Measurements from ENCODE around the gene DUSP3.

DUSP3 gene

GRCh38 chr17:43820759-43821158 is 42.0 kb upstream of the DUSP3 start:
- no peak for DNase-seq (ENCODE audit: extremely low spot score)
- POLR2A ChIA-PET, result no interaction called here
- TF ChIP-seq, protein P1, sequence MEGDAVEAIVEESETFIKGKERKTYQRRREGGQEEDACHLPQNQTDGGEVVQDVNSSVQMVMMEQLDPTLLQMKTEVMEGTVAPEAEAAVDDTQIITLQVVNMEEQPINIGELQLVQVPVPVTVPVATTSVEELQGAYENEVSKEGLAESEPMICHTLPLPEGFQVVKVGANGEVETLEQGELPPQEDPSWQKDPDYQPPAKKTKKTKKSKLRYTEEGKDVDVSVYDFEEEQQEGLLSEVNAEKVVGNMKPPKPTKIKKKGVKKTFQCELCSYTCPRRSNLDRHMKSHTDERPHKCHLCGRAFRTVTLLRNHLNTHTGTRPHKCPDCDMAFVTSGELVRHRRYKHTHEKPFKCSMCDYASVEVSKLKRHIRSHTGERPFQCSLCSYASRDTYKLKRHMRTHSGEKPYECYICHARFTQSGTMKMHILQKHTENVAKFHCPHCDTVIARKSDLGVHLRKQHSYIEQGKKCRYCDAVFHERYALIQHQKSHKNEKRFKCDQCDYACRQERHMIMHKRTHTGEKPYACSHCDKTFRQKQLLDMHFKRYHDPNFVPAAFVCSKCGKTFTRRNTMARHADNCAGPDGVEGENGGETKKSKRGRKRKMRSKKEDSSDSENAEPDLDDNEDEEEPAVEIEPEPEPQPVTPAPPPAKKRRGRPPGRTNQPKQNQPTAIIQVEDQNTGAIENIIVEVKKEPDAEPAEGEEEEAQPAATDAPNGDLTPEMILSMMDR (IDR thresholded peaks at IDR 0.05; ENCODE audit: control extremely low read depth, extremely low read depth, low read depth, missing control alignments), result no peak
- CTCF ChIA-PET, result no interaction called here

DNA sequence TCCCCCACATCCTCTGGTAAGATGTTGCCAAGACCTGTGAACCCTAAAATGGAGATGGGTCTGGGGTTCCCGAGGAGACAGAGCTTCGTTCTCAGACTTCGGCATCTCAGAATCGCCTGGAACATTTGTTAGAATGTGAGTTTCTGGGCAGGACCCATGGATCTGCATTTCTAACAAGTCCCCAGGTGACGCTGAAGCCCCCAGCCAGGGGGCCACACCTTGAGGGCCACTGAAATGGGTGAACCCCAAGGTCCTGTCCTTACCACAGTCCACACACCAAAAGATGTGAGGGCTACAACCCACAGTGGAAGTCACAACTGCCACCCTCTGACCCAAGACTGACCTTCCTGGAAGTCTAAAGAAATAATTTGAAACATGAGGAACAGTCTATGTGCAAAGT is 40.2 kb upstream of the DUSP3 start:
- ChIA-PET POLR2A (no interaction called here), CTCF (interaction anchor here (0.9 to 1.5 kb wide), 3 partner anchors 8 to 27 kb away, joined by 3 to 4 read pairs (median 3); no protein-coding TSS in a partner anchor)
- TF ChIP-seq, protein P1 (IDR thresholded peaks at IDR 0.05; ENCODE audit: control extremely low read depth, extremely low read depth, low read depth, missing control alignments), result no peak
- DNase-seq (ENCODE audit: extremely low spot score), result no peak

GRCh38 chr17:43817826-43818225 is 39.0 kb upstream of the DUSP3 start:
- TF ChIP-seq, protein P1 (IDR thresholded peaks at IDR 0.05; ENCODE audit: control extremely low read depth, extremely low read depth, low read depth, missing control alignments), result no peak
- DNase-seq (ENCODE audit: extremely low spot score), result no peak
- CTCF ChIA-PET, result interaction anchor here (1.1 to 1.5 kb wide), 3 partner anchors 10 to 73 kb away, joined by 3 to 12 read pairs (median 3); partner anchors contain the start of gene CD300LG
- POLR2A ChIA-PET, result no interaction called here

DNA sequence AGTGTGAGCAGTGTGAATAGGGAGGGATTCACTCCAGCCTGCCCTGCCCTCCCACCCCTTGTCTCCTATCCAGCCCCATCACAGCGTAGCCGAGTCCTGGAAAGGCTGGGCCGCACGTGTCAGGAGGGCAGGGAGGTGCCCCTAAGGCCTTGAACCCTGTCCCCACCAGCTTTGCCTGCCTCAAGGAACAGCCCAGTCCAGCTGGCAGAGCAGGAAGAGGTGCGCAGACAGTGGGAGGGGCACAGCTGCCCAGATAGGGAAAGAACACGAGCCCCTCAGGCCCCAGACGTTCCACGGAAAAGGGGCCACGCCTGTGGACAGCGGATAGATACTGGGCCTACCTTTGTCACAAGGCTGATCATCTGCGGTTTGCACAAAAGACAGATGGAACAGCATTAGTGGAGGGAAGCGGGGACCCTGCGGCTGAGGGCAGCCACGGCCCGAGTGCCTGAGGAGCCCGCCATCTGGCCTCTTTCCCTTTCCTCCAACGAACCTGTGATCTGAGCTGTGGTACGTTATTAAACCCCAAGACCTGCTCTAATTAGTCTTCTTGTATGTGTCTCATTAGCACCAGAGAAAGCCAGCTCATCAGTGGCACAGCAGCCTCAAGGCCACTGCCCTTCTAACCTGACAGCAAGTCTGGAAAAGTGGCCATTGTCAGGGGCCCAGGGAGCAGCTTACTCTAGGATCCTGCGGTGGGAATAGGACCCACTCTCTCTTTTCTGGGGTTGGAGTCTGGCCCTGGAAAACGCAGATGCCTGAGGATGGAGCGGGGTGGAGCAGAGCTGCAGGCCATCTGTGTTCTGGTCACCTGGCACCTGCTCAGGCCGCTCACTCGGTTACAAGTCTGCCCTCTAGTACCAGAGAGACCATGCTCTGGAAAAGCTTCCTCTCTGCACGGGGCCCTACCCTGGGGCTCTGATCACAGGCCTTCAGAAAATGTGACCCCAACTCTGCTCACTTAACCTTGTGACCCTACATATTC is 37.9 kb upstream of the DUSP3 start:
- TF ChIP-seq, protein P1 (IDR thresholded peaks at IDR 0.05; ENCODE audit: control extremely low read depth, extremely low read depth, low read depth, missing control alignments), result no peak
- DNase-seq (ENCODE audit: extremely low spot score), result no peak
- ChIA-PET CTCF (interaction anchor here (1.1 to 1.9 kb wide), 5 partner anchors 11 to 74 kb away, joined by 3 to 12 read pairs (median 4); partner anchors contain the start of gene CD300LG), POLR2A (no interaction called here)

- DNase-seq (ENCODE audit: extremely low spot score), result no peak
- TF ChIP-seq, protein P1 (IDR thresholded peaks at IDR 0.05; ENCODE audit: control extremely low read depth, extremely low read depth, low read depth, missing control alignments), result no peak
- POLR2A ChIA-PET, result no interaction called here
- CTCF ChIA-PET, result no interaction called here
Measured at GRCh38 chr17:43814714-43815113, 35.9 kb upstream of the DUSP3 start.

DNA sequence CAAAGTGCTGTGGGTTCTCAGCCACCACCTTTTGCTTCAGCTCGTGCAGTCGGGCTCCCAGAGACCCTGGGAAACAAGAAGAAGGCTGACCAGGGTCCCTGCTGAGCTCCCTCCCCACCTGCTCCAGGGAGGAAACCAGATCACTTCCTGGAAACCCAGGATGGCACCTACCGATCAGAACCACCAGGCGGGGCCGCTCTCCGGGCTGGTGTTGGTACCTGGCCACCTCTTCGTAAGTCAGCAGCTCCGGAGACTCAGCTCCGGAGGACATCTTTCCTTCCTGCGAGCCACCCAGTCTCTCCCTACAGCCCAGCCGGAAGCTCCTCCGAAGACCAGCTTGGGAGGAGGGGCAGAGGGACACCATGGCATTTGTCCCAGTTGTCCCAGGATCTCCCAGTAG is 35.2 kb upstream of the DUSP3 start:
- TF ChIP-seq, protein P1 (IDR thresholded peaks at IDR 0.05; ENCODE audit: control extremely low read depth, extremely low read depth, low read depth, missing control alignments), result no peak
- no peak for DNase-seq (ENCODE audit: extremely low spot score)
- ChIA-PET POLR2A (no interaction called here), CTCF (interaction anchor here (1.0 kb wide), 1 partner anchor 64 kb away, joined by 3 read pairs; no protein-coding TSS in a partner anchor)

All from GM10248 (cell line).